OCI-LY7 (cell line): ENCODE results near the gene CEP72. TPM values are rescaled to one million over a fixed set of nuclear protein-coding genes. Genes with fewer than 3 reads are reported as not detected.
"Not testable (repeated sequence)": the region's sequence is repeated elsewhere in the genome, so short reads cannot be mapped to it uniquely, and the experiment has no call there.

Source experiments
- BruUV-seq: library from RNA; stranded (reverse); fragments of 400-500 nt; replicated peaks from 2 replicates; lab custom pipeline; 2021; lab: Mats Ljungman, UMichigan
- CTCF ChIA-PET: fragments of 300-600 bp; sonication (Branson Sonifier 250); formaldehyde crosslinking; loops from one replicate; lab custom pipeline; 2022; ENCODE audit warnings: antibody characterized with exemption; ENCODE audit not compliant: unreplicated experiment; lab: Charles Lee
- POLR2A ChIA-PET: fragments of 300-600 bp; sonication (Branson Sonifier 250); formaldehyde crosslinking; loops from one replicate; lab custom pipeline; 2022; ENCODE audit warnings: antibody characterized with exemption; lab: Charles Lee
- DNase-seq: peaks from one replicate; pipeline ENCODE4 v3.0.0-alpha.2; 2015; ENCODE audit warnings: low spot score
- H2AFZ ChIP-seq: fragments of 200-600 bp; sonication (generic), shearing (Covaris generic); 2 replicates; pipeline ENCODE4 v1.6.1; 2014; ENCODE audit warnings: mild to moderate bottlenecking, antibody characterized with exemption, low read length, moderate library complexity
- H3K27ac ChIP-seq: fragments of 200-600 bp; sonication (generic); 2 replicates; pipeline ENCODE4 v1.5.1; 2014; ENCODE audit warnings: mixed run types, low read depth, mild to moderate bottlenecking, moderate library complexity, low read length, inconsistent platforms; ENCODE audit not compliant: poor library complexity, severe bottlenecking
- H3K36me3 ChIP-seq: fragments of 200-600 bp; sonication (generic); 2 replicates; pipeline ENCODE4 v1.6.1; 2014; ENCODE audit warnings: mild to moderate bottlenecking, antibody characterized with exemption, low read length, moderate library complexity, mixed read lengths; ENCODE audit not compliant: insufficient read depth
- H3K4me1 ChIP-seq: fragments of 200-600 bp; sonication (generic); 2 replicates; pipeline ENCODE4 v1.5.1; 2014; ENCODE audit warnings: mild to moderate bottlenecking, low read length; ENCODE audit not compliant: insufficient read depth, poor library complexity, severe bottlenecking
- H3K4me2 ChIP-seq: fragments of 200-600 bp; sonication (generic); 2 replicates; pipeline ENCODE4 v1.6.1; 2014; ENCODE audit warnings: mild to moderate bottlenecking, low read length
- H3K4me3 ChIP-seq: fragments of 200-600 bp; sonication (generic); 2 replicates; pipeline ENCODE4 v1.5.1; 2014; ENCODE audit warnings: mild to moderate bottlenecking, low read depth, low read length; ENCODE audit not compliant: poor library complexity, severe bottlenecking
- H3K79me2 ChIP-seq: fragments of 200-600 bp; sonication (generic); 2 replicates; pipeline ENCODE4 v1.6.1; 2016; ENCODE audit warnings: low read depth, mild to moderate bottlenecking, low read length, moderate library complexity, mixed read lengths; ENCODE audit not compliant: insufficient read depth
- H3K9me2 ChIP-seq: fragments of 200-600 bp; sonication (generic); 2 replicates; pipeline ENCODE4 v1.6.1; 2016; ENCODE audit warnings: mild to moderate bottlenecking, low read length, mixed read lengths; ENCODE audit not compliant: insufficient read depth
- H3K9me3 ChIP-seq: fragments of 200-600 bp; sonication (generic); 2 replicates; pipeline ENCODE4 v1.6.1; 2014; ENCODE audit warnings: mild to moderate bottlenecking, mixed run types, low read length, mixed read lengths
- H4K20me1 ChIP-seq: fragments of 200-600 bp; sonication (generic); 2 replicates; pipeline ENCODE4 v1.6.1; 2014; ENCODE audit warnings: mild to moderate bottlenecking, antibody characterized with exemption, low read length, moderate library complexity, mixed read lengths; ENCODE audit not compliant: insufficient read depth
- intact Hi-C: fragments of 100-400 bp; cut with micrococcal nuclease; formaldehyde crosslinking; loops from one replicate; pipeline ENCODE4 v1.10.0; 2022; ENCODE audit not compliant: unreplicated experiment
- total RNA-seq, 2 experiments: library from RNA; depleted of rRNA in 1 of 2; stranded (reverse); fragments of >200 nt in 1 of 2; shearing (Covaris generic) in 1 of 2; gene quantifications; 2 replicates each; pipeline ENCODE4 v1.2.3, GENCODE V29; 2014 to 2022

Gene CEP72
- total RNA-seq, 2 experiments from 2014 or later: 26.9 to 42.7 TPM

DNA sequence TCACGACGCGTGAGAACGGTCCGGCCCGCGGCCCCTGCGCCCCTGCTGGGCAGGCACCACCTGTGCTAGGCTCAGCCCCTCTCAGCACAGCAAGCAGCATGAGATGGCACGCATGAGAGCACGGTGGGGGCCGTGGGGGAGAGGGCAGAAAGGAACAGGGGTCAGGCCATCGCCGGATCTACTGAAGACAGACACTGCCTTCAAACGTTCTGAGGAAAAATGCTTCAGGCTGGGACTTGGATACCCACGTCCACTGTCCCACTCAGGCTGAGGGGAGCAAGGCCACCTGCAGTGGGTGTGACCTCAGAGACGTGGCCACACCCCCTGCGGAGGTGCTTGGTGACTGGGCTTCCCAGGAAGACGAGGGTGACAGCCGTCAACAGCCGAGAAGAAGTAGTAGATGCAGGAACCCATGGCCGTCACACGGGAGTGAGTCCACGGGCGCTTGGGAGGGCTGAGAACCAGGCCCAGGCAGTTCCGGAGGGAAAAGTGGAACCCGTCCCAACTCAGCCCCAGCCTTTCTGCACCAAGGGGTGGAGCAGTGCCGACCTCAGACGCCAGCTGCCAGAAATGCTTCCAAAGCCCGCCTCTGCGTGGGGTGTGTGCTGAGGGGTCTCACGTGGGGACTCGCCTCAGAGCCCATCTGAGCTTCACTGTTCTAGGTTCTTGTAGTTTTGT lies 68.1 kb downstream of the CEP72 start:
- H4K20me1 ChIP-seq, H3K9me2 ChIP-seq, POLR2A ChIA-PET, CTCF ChIA-PET, H3K79me2 ChIP-seq, H3K36me3 ChIP-seq, H2AFZ ChIP-seq, DNase-seq, H3K4me3 ChIP-seq, intact Hi-C loops, BruUV-seq, H3K4me1 ChIP-seq, H3K27ac ChIP-seq, H3K9me3 ChIP-seq, H3K4me2 ChIP-seq: not testable (repeated sequence)

DNA sequence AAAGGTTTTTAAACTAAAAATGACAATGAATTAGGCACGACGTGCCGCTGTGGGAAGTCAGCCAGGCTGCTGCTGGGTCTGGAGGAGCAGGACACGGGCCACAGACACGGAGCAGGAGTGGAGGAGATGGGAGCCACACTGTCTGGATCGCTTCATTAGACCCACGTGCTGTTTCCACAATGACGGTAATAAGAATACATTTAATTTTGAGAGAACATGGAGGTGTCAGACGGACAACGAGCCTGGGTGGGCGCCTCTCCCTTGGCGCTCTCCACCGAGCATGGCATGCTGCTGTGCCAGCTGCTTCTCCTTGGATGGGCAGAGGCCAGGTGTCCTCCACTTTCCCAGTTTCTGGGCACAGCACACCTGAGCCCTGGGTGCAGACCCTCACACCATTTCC lies 68.7 kb downstream of the CEP72 start:
- H2AFZ ChIP-seq, H3K27ac ChIP-seq, BruUV-seq, H4K20me1 ChIP-seq, H3K9me2 ChIP-seq, DNase-seq, intact Hi-C loops, H3K79me2 ChIP-seq, H3K4me1 ChIP-seq, CTCF ChIA-PET, H3K4me2 ChIP-seq, H3K4me3 ChIP-seq, H3K36me3 ChIP-seq, POLR2A ChIA-PET, H3K9me3 ChIP-seq: not testable (repeated sequence)

- H2AFZ ChIP-seq, H3K4me2 ChIP-seq, DNase-seq, H3K27ac ChIP-seq, BruUV-seq, H3K4me1 ChIP-seq, H4K20me1 ChIP-seq, H3K9me3 ChIP-seq, CTCF ChIA-PET, H3K4me3 ChIP-seq, H3K9me2 ChIP-seq, intact Hi-C loops, POLR2A ChIA-PET, H3K36me3 ChIP-seq, H3K79me2 ChIP-seq: not testable (repeated sequence)
These were observed 69.4 kb downstream of the CEP72 start for GRCh38 chr5:681317-682191.

- BruUV-seq, CTCF ChIA-PET, H3K27ac ChIP-seq, H3K4me2 ChIP-seq, H3K4me1 ChIP-seq, H3K36me3 ChIP-seq, H3K9me2 ChIP-seq, H3K79me2 ChIP-seq, H4K20me1 ChIP-seq, DNase-seq, H3K9me3 ChIP-seq, POLR2A ChIA-PET, H3K4me3 ChIP-seq, intact Hi-C loops, H2AFZ ChIP-seq: not testable (repeated sequence)
These were observed 70.1 kb downstream of the CEP72 start for GRCh38 chr5:682216-682615.

DNA sequence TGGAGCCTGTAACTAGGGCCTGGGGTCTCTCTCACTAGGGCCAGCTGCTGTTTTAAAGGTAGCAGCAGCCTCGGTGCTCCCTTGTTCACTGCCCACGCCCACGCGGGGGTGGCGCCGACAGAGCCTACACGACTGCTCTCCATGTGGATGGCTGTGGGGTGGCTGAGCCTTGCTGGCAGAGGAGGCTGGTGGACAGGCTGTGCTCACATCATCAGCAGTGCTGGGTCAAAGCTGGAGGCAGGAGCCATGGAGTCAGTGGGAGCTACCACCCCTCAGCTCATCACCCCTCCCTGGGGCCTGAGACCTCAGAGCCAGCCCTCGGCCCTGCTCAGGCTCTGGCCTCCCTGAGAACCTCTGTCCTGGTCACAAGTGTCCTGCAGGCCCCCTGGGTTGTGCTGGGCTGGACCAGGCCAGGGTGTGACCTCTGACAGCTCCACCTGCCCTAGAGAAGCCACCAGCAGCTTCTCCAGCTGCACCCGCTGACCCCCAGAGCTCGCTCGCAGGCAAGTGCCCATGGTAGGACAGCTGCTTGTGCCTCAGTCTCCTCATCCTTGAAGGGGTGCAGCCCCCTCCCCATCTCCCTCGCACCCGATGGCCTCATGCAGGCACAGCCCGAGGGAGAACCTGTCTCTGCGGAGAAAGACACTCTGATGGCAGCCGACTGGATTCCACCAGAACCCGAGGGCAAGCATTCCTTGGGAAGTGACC lies 70.7 kb downstream of the CEP72 start:
- H3K27ac ChIP-seq, intact Hi-C loops, DNase-seq, H3K4me1 ChIP-seq, H3K4me2 ChIP-seq, CTCF ChIA-PET, POLR2A ChIA-PET, H4K20me1 ChIP-seq, H3K4me3 ChIP-seq, H2AFZ ChIP-seq, BruUV-seq, H3K36me3 ChIP-seq, H3K79me2 ChIP-seq, H3K9me2 ChIP-seq, H3K9me3 ChIP-seq: not testable (repeated sequence)
